ENCODE results near the gene MED7.

GRCh38 chr5:157162919-157163510 is 20.4 kb upstream of the MED7 start:
- TF ChIP-seq CTCF (IDR thresholded peaks at IDR 0.05) (no peak), POLR2A (IDR thresholded peaks at IDR 0.05) (no peak)

All from stomach (tissue), 4 donors.